Adrenal gland (tissue), 12 donors: ENCODE data around the gene ADNP2. TPM values are rescaled to one million over a fixed set of nuclear protein-coding genes. Genes with fewer than 3 reads are reported as not detected.
A peak's percentile ranks its signal among the peaks of the same experiment; 100 is the strongest.

ENCODE experiments used
- DNase-seq, 7 donors: peaks; one replicate each; pipeline ENCODE4 v3.0.0-alpha.2; 2019 to 2020
- H3K27ac ChIP-seq, 5 donors: fragments of 200-600 bp; sonication (generic) in 4 of 5; 1 replicate in 3 of 5; 2 replicates in 2 of 5; pipeline versions ENCODE4 v1.5.1 to v1.8.0; 2016 to 2020; ENCODE audit warnings: mild to moderate bottlenecking in 1 of 5
- H3K27me3 ChIP-seq: fragments of 200-600 bp; 2 replicates; pipeline ENCODE4 v1.8.0; 2021
- H3K36me3 ChIP-seq, 2 donors: fragments of 200-600 bp; replicated peaks in 1 of 2; 1 replicate in 1 of 2; 2 replicates in 1 of 2; pipeline versions ENCODE4 v1.5.1 to v1.8.0; 2018 to 2022
- H3K4me1 ChIP-seq, 2 donors: fragments of 200-600 bp; replicated peaks in 1 of 2; 1 replicate in 1 of 2; 2 replicates in 1 of 2; pipeline versions ENCODE4 v1.5.1 to v1.8.0; 2018 to 2021
- H3K4me3 ChIP-seq, 4 donors: fragments of 200-600 bp; sonication (generic) in 3 of 4; one replicate each; pipeline ENCODE4 v1.5.1; 2016 to 2018
- H3K9me3 ChIP-seq, 3 donors: fragments of 200-600 bp; sonication (generic) in 1 of 3; replicated peaks in 1 of 3; 1 replicate in 2 of 3; 2 replicates in 1 of 3; pipeline versions ENCODE4 v1.5.1 to v1.8.0; 2016 to 2021
- CTCF ChIP-seq, 6 experiments: fragments of 450-650 bp in 4 of 6; fragments of 200-600 bp in 2 of 6; sonication (generic) in 1 of 6; IDR thresholded peaks; 1 replicate in 5 of 6; 2 replicates in 1 of 6; pipeline versions ENCODE4 v1.5.1 to v1.8.0; 2016 to 2021; ENCODE audit warnings: antibody characterized with exemption in 6 of 6, mild to moderate bottlenecking in 2 of 6, moderate library complexity in 1 of 6
- POLR2A ChIP-seq, 2 donors: fragments of 450-650 bp; IDR thresholded peaks; one replicate each; pipeline ENCODE4 v1.6.1; 2017; ENCODE audit warnings: antibody characterized with exemption in 2 of 2, mild to moderate bottlenecking in 2 of 2, moderate library complexity in 1 of 2
- WGBS, 4 donors: extraction: QIAGEN DNeasy Blood & Tissue Kit in 2 of 4; methylation state at CpG; one replicate each; pipeline versions ENCODE4 v1.1.5 to v1.1.7; 2013 to 2017; 5-methylcytosine and 5-hydroxymethylcytosine counted together
- intact Hi-C, 2 donors: fragments of 100-400 bp; cut with DNase I; formaldehyde crosslinking; loops; one replicate each; pipeline versions ENCODE4 v1.14.1 to v1.15.0; 2022 to 2023
- polyA plus RNA-seq, 3 donors: library from polyadenylated mRNA; stranded (reverse); fragments of 200-250 nt in 2 of 3; fragments of 350-450 nt in 1 of 3; fragmentation: Illumina TruSeq in 1 of 3; extraction: RNeasy Lipid Tissue Mini Kit (QIAGEN cat#74804) in 1 of 3; gene quantifications; one replicate each; pipeline ENCODE4 v1.2.3, GENCODE V29; 2013 to 2014
- total RNA-seq, 9 donors: library from RNA; depleted of rRNA in 4 of 9; stranded (reverse); fragments of >200 nt in 4 of 9; fragments of 120-200 nt in 1 of 9; fragmentation: NEBNext Ultra II Directional in 1 of 9; extraction: Animal tissue kit (Norgen Biotek cat#: 25700) in 1 of 9; gene quantifications; one replicate each; pipeline versions ENCODE4 v1.1.0 to v1.2.4, GENCODE V29; 2013 to 2023
- donor health status: healthy with polysubstance abuse.
- donor health status: Bipolar disorder and iron deficiency.
- donor health status: DM: yes; HTN: yes; CAD: no.
- donor health status: DM: no; HTN: no; CAD: no.
- donor health status: DM: no; HTN: no; CAD: no.
- donor health status: DM: yes; HTN: yes; CAD: no.

The ADNP2 gene
- total and polyA plus RNA-seq, 12 donors: 4.7 to 18.3 (median 10.7) TPM

GRCh38 chr18:80188643-80189530 is 79.8 kb downstream of the ADNP2 start:
- intact Hi-C loops: no loop called here
- no peaks in the 10 kb centered on the region for H3K4me1 ChIP-seq
- no peaks in the 10 kb centered on the region for H3K9me3 ChIP-seq
- 84 to 89% (median 85%) methylated on average over 19 to 20 of the region's 20 CpGs for WGBS, 4 donors
- DNase-seq: no peak
- no peak overlapping the region for H3K4me3 ChIP-seq
- H3K27ac ChIP-seq: no peak overlapping the region
- H3K36me3 ChIP-seq: no peaks in the 10 kb centered on the region
- TF ChIP-seq POLR2A (IDR thresholded peaks at IDR 0.05): no peak
- no peak for TF ChIP-seq CTCF (IDR thresholded peaks at IDR 0.05)
- no peaks in the 10 kb centered on the region for H3K27me3 ChIP-seq

- no peaks in the 10 kb centered on the region for H3K9me3 ChIP-seq
- peak in 1 of 7 donors; percentile 10 for DNase-seq
- H3K4me1 ChIP-seq: no peaks in the 10 kb centered on the region
- no peak overlapping the region for H3K4me3 ChIP-seq
- WGBS, 4 donors: 91 to 92% (median 92%) methylated on average over 7 to 10 of the region's 10 CpGs
- no peaks in the 10 kb centered on the region for H3K36me3 ChIP-seq
- H3K27ac ChIP-seq: no peak overlapping the region
- intact Hi-C loops: no loop called here
- H3K27me3 ChIP-seq: no peaks in the 10 kb centered on the region
- TF ChIP-seq CTCF (IDR thresholded peaks at IDR 0.05) (no peak), POLR2A (IDR thresholded peaks at IDR 0.05) (no peak)
These were observed 80.4 kb downstream of the ADNP2 start for GRCh38 chr18:80189531-80189865.

Other genes with a start within 250 kb of the ADNP2 start
- gene SLC66A2, start 157.6 kb upstream of the ADNP2 start, total RNA-seq: 10 to 100 TPM; 12.5 to 47.8 (median 32.6) TPM
- gene SLC66A2, start 157.6 kb upstream of the ADNP2 start, polyA plus RNA-seq: 10 to 100 TPM in 2 of 3 donors, 1 to 10 TPM in 1; 5.1 to 40.0 (median 37.1) TPM
- gene HSBP1L1, start 144.6 kb upstream of the ADNP2 start, total RNA-seq: 100 to 1,000 TPM in 1 of 9 donors, 10 to 100 TPM in 8; 27.9 to 119 (median 35.2) TPM
- 100 to 1,000 TPM in 1 of 3 donors, 10 to 100 TPM in 2; 17.3 to 182 (median 77.6) TPM for gene HSBP1L1, start 144.6 kb upstream of the ADNP2 start, polyA plus RNA-seq
- gene TXNL4A, start 120.7 kb upstream of the ADNP2 start, total RNA-seq: 100 to 1,000 TPM in 4 of 9 donors, 10 to 100 TPM in 5; 26.5 to 148 (median 84.3) TPM
- gene TXNL4A, start 120.7 kb upstream of the ADNP2 start, polyA plus RNA-seq: 100 to 1,000 TPM in 1 of 3 donors, 10 to 100 TPM in 2; 79.6 to 128 (median 98.6) TPM
- gene RBFA, start 74.8 kb upstream of the ADNP2 start, total RNA-seq: 10 to 100 TPM; 25.0 to 45.1 (median 32.5) TPM
- gene RBFA, start 74.8 kb upstream of the ADNP2 start, polyA plus RNA-seq: 10 to 100 TPM; 21.2 to 31.9 (median 26.0) TPM
- gene PARD6G, start 138.3 kb downstream of the ADNP2 start, total RNA-seq: 1 to 10 TPM; 1.1 to 4.3 (median 2.3) TPM
- 1 to 10 TPM in 2 of 3 donors, under 1 TPM in 1; 0.95 to 2.4 (median 1.8) TPM for gene PARD6G, start 138.3 kb downstream of the ADNP2 start, polyA plus RNA-seq